ENCODE data around the gene IBA57. TPM values are rescaled to one million over a fixed set of nuclear protein-coding genes. Genes with fewer than 3 reads are reported as not detected.
"Not testable (repeated sequence)": the region's sequence is repeated elsewhere in the genome, so short reads cannot be mapped to it uniquely, and the experiment has no call there.

The IBA57 gene
- total RNA-seq, 1 donor from 2014 or later, result 55.6 TPM

DNA sequence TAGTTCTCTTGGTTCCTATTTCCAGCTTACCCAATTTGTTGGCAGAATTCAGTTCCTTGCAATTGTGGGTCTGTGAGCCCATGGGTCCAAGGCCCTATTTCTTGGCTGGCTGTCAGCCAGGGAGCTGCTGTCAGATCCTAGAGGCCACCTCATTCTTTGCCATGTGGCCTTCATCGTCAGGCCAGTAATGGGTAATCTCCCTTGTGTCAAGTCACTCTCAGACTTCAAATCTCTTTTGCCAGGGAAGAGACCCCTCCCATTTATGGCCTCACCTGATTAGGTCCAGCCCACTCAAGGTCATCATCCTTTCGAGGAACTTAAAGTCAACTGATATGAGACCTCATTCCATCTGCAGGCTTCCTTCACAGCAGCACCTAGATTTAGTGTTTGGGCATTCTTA, 60.1 kb downstream of the IBA57 start:
- Histone ChIP-seq H3K9me3 (peaks cover 10 to 16% of the 10 kb centered on the region in 2 donors), H3K36me3 (peaks cover 5 to 10% of the 10 kb centered on the region in 2 donors), H3K27ac (no peak overlapping the region), H3K4me1 (no peaks in the 10 kb centered on the region), H3K4me3 (no peak overlapping the region), H3K27me3 (no peaks in the 10 kb centered on the region)
- TF ChIP-seq, protein P1, sequence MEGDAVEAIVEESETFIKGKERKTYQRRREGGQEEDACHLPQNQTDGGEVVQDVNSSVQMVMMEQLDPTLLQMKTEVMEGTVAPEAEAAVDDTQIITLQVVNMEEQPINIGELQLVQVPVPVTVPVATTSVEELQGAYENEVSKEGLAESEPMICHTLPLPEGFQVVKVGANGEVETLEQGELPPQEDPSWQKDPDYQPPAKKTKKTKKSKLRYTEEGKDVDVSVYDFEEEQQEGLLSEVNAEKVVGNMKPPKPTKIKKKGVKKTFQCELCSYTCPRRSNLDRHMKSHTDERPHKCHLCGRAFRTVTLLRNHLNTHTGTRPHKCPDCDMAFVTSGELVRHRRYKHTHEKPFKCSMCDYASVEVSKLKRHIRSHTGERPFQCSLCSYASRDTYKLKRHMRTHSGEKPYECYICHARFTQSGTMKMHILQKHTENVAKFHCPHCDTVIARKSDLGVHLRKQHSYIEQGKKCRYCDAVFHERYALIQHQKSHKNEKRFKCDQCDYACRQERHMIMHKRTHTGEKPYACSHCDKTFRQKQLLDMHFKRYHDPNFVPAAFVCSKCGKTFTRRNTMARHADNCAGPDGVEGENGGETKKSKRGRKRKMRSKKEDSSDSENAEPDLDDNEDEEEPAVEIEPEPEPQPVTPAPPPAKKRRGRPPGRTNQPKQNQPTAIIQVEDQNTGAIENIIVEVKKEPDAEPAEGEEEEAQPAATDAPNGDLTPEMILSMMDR (IDR thresholded peaks at IDR 0.05), result no peak
- no peak for DNase-seq (ENCODE audit: low spot score in 2 of 2)
- intact Hi-C loops (cut with DNase I), result no loop called here

- Histone ChIP-seq H3K27me3 (no peaks in the 10 kb centered on the region), H3K36me3 (peaks cover 5 to 10% of the 10 kb centered on the region in 2 donors), H3K9me3 (peaks cover 10 to 16% of the 10 kb centered on the region in 2 donors), H3K4me1 (no peaks in the 10 kb centered on the region), H3K27ac (no peak overlapping the region), H3K4me3 (no peak overlapping the region)
- intact Hi-C loops (cut with DNase I), result no loop called here
- TF ChIP-seq, protein P1 (IDR thresholded peaks at IDR 0.05), result no peak
- no peak for DNase-seq (ENCODE audit: low spot score in 2 of 2)
These were observed 60.7 kb downstream of the IBA57 start for GRCh38 chr1:228226141-228226874.

GRCh38 chr1:228226956-228227791, 61.6 kb downstream of the IBA57 start:
- no peak for DNase-seq (ENCODE audit: low spot score in 2 of 2)
- Histone ChIP-seq H3K4me3 (no peak overlapping the region), H3K36me3 (peaks cover 5 to 10% of the 10 kb centered on the region in 2 donors), H3K9me3 (peaks cover 10 to 16% of the 10 kb centered on the region in 2 donors), H3K4me1 (no peaks in the 10 kb centered on the region), H3K27ac (no peak overlapping the region), H3K27me3 (no peaks in the 10 kb centered on the region)
- intact Hi-C loops (cut with DNase I), result no loop called here
- TF ChIP-seq, protein P1 (IDR thresholded peaks at IDR 0.05), result no peak

DNA sequence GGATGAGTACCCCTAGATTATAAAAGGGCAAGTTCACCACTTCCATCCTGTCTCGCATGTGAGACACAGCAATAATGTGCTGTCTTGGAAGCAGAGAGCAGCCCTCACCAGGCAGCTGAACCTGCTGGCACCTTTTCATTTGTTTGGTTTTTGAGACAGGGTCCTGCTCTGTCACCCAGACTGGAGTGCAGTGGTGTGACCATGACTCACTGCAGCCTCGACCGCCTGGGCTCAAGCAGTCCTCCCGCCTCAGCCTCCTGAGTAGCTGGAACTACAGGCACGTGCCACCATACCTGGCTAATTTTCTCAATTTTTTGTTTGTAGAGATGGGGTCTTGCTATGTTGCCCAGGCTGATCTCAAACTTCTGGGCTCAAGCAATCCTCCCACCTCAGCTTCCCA, 62.5 kb downstream of the IBA57 start:
- H3K4me1 ChIP-seq; intact Hi-C loops (cut with DNase I); DNase-seq (ENCODE audit: low spot score in 2 of 2); H3K27ac ChIP-seq; H3K27me3 ChIP-seq; H3K4me3 ChIP-seq: not testable (repeated sequence)
- peaks cover 10 to 17% of the 10 kb centered on the region in 2 donors for H3K9me3 ChIP-seq
- H3K36me3 ChIP-seq, result peaks cover 5 to 10% of the 10 kb centered on the region in 2 donors

GRCh38 chr1:228228601-228229074, 63.0 kb downstream of the IBA57 start:
- intact Hi-C loops (cut with DNase I), result no loop called here
- Histone ChIP-seq H3K27me3 (no peaks in the 10 kb centered on the region), H3K27ac (no peak overlapping the region), H3K36me3 (peaks cover 5 to 10% of the 10 kb centered on the region in 2 donors), H3K4me1 (no peaks in the 10 kb centered on the region), H3K9me3 (peaks cover 10 to 22% of the 10 kb centered on the region in 2 donors), H3K4me3 (no peak overlapping the region)
- TF ChIP-seq, protein P1 (IDR thresholded peaks at IDR 0.05), result no peak
- no peak for DNase-seq (ENCODE audit: low spot score in 2 of 2)

GRCh38 chr1:228231189-228231588, 65.6 kb downstream of the IBA57 start:
- TF ChIP-seq, protein P1 (IDR thresholded peaks at IDR 0.05), result no peak
- H3K4me1 ChIP-seq, result no peaks in the 10 kb centered on the region
- no peak overlapping the region for H3K4me3 ChIP-seq
- DNase-seq (ENCODE audit: low spot score in 2 of 2), result no peak
- no peaks in the 10 kb centered on the region for H3K36me3 ChIP-seq
- no peaks in the 10 kb centered on the region for H3K27me3 ChIP-seq
- no peak overlapping the region for H3K27ac ChIP-seq
- peaks cover 0 to 11% of the 10 kb centered on the region in 2 donors for H3K9me3 ChIP-seq
- intact Hi-C loops (cut with DNase I), result no loop called here
